Measurements from ENCODE around the gene GRIA2. TPM values are rescaled to one million over a fixed set of nuclear protein-coding genes. Genes with fewer than 3 reads are reported as not detected.

GRIA2 gene
- total and polyA plus RNA-seq, 7 donors = 0.09 to 3.0 (median 0.12) TPM; not detected in 3

- H3K9me3 ChIP-seq = no peaks in the 10 kb centered on the region
- 57 to 63% (median 60%) methylated on average over 1 of the region's 1 CpG for WGBS, 3 donors
- ATAC-seq (no peak), DNase-seq (no peak)
- TF ChIP-seq, protein P1, sequence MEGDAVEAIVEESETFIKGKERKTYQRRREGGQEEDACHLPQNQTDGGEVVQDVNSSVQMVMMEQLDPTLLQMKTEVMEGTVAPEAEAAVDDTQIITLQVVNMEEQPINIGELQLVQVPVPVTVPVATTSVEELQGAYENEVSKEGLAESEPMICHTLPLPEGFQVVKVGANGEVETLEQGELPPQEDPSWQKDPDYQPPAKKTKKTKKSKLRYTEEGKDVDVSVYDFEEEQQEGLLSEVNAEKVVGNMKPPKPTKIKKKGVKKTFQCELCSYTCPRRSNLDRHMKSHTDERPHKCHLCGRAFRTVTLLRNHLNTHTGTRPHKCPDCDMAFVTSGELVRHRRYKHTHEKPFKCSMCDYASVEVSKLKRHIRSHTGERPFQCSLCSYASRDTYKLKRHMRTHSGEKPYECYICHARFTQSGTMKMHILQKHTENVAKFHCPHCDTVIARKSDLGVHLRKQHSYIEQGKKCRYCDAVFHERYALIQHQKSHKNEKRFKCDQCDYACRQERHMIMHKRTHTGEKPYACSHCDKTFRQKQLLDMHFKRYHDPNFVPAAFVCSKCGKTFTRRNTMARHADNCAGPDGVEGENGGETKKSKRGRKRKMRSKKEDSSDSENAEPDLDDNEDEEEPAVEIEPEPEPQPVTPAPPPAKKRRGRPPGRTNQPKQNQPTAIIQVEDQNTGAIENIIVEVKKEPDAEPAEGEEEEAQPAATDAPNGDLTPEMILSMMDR (IDR thresholded peaks at IDR 0.05) = no peak
- intact Hi-C loops (cut with DNase I) = no loop called here
- peaks cover 13% of the 10 kb centered on the region for H3K4me1 ChIP-seq
- no peak overlapping the region for H3K27ac ChIP-seq
- H3K4me3 ChIP-seq = no peak overlapping the region
- H3K27me3 ChIP-seq (ENCODE audit: insufficient read depth in 3 of 3, low read length in 2 of 3) = peaks cover 4 to 63% (median 16%) of the 10 kb centered on the region in 3 donors
- H3K36me3 ChIP-seq (ENCODE audit: insufficient read depth in 1 of 2, low read depth in 1 of 2) = no peaks in the 10 kb centered on the region
These were observed 2.9 kb downstream of the GRIA2 start for GRCh38 chr4:157223456-157223855.

GRCh38 chr4:157225096-157225495 is 4.6 kb downstream of the GRIA2 start:
- no peak for DNase-seq
- Histone ChIP-seq H3K27me3 (ENCODE audit: insufficient read depth in 3 of 3, low read length in 2 of 3) (peaks cover 4 to 51% (median 14%) of the 10 kb centered on the region in 3 donors), H3K4me3 (no peak overlapping the region), H3K27ac (no peak overlapping the region), H3K36me3 (ENCODE audit: insufficient read depth in 1 of 2, low read depth in 1 of 2) (no peaks in the 10 kb centered on the region), H3K9me3 (no peaks in the 10 kb centered on the region), H3K4me1 (peaks cover 13% of the 10 kb centered on the region)
- WGBS, 3 donors = 60 to 68% (median 67%) methylated on average over 2 of the region's 2 CpGs
- ATAC-seq = no peak
- TF ChIP-seq, protein P1 (IDR thresholded peaks at IDR 0.05) = no peak
- intact Hi-C loops (cut with DNase I) = no loop called here

DNA sequence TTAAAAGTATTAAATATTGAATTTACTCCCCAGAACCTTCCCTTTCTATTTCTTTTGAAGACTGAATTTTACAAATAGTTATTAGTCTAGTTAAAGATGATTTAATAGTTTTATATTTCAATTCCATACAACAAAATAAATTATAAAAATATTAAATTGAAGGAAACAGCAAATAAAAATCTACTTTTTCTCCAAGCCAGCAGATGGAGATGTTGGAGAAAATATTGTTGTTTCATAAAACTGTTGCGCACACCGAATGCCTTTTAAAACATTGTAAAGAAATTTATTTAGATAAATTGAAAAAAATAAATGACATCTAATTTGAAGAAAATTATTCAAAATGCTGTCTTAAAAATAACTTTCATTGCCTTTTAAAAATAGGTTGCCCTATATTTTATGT is 5.5 kb downstream of the GRIA2 start:
- H3K27me3 ChIP-seq (ENCODE audit: insufficient read depth in 3 of 3, low read length in 2 of 3) = peaks cover 4 to 41% (median 14%) of the 10 kb centered on the region in 3 donors
- TF ChIP-seq, protein P1 (IDR thresholded peaks at IDR 0.05) = no peak
- no peak overlapping the region for H3K27ac ChIP-seq
- intact Hi-C loops (cut with DNase I) = no loop called here
- no peak overlapping the region for H3K4me3 ChIP-seq
- H3K9me3 ChIP-seq = no peaks in the 10 kb centered on the region
- ATAC-seq (no peak), DNase-seq (no peak)
- WGBS, 3 donors = 83 to 91% (median 87%) methylated on average over 2 of the region's 2 CpGs
- H3K4me1 ChIP-seq = peaks cover 13% of the 10 kb centered on the region
- H3K36me3 ChIP-seq (ENCODE audit: insufficient read depth in 1 of 2, low read depth in 1 of 2) = no peaks in the 10 kb centered on the region

DNA sequence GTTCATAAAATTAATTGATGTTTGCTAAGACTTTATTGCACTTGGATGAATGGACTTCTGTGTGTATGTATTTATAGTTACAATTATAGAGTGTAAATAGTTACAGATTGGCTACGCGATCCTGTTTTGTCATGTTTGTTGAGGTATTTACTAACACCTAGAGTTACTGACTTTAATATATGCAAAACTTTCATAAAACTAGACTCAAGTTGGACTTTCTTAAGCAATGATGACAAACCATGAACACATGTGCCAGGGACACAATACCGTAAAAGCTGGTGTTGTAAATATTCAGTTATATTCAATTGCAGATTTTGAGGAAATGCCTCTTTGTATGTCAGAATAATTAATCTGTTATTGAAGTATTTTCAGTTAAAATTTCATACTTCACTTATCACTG is 6.1 kb downstream of the GRIA2 start:
- no peak overlapping the region for H3K27ac ChIP-seq
- WGBS, 3 donors = 94 to 95% (median 94%) methylated on average over 3 of the region's 3 CpGs
- no peak overlapping the region for H3K4me3 ChIP-seq
- intact Hi-C loops (cut with DNase I) = no loop called here
- no peaks in the 10 kb centered on the region for H3K36me3 ChIP-seq (ENCODE audit: insufficient read depth in 1 of 2, low read depth in 1 of 2)
- DNase-seq = no peak
- TF ChIP-seq, protein P1 (IDR thresholded peaks at IDR 0.05) = no peak
- H3K27me3 ChIP-seq (ENCODE audit: insufficient read depth in 3 of 3, low read length in 2 of 3) = peaks cover 0 to 36% (median 10%) of the 10 kb centered on the region in 3 donors
- H3K4me1 ChIP-seq = peaks cover 13% of the 10 kb centered on the region
- no peak for ATAC-seq
- H3K9me3 ChIP-seq = no peaks in the 10 kb centered on the region

DNA sequence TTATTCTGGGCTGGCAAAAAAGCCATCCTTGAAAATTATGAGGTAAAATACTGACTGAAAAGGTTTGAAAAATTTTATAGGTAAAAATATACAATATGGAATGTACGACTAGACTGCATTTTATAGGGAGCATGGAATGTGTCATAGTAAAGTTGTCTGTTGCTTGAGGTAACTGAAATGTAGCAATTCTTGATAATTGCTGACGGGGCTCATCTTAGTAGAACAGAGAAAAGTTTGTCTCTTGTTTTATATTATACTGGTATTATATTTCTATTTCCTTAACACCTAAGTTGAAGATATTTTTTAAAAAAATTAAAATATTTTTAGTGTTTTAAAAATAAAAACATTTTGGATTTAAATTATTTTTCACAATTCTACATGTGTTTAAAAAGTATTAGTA is 11.0 kb downstream of the GRIA2 start:
- Histone ChIP-seq H3K36me3 (ENCODE audit: insufficient read depth in 1 of 2, low read depth in 1 of 2) (no peaks in the 10 kb centered on the region), H3K27ac (no peak overlapping the region), H3K4me3 (no peak overlapping the region), H3K4me1 (no peaks in the 10 kb centered on the region), H3K9me3 (no peaks in the 10 kb centered on the region), H3K27me3 (ENCODE audit: insufficient read depth in 3 of 3, low read length in 2 of 3) (no peaks in the 10 kb centered on the region)
- DNase-seq (no peak), ATAC-seq (no peak)
- 82 to 91% (median 90%) methylated on average over 2 of the region's 2 CpGs for WGBS, 3 donors
- TF ChIP-seq, protein P1 (IDR thresholded peaks at IDR 0.05) = no peak
- intact Hi-C loops (cut with DNase I) = no loop called here

Data from psoas muscle (tissue), 8 donors.